Fibroblast of lung (primary cell): ENCODE data around the gene NFKBIB.
"Not testable (repeated sequence)": the region's sequence is repeated elsewhere in the genome, so short reads cannot be mapped to it uniquely, and the experiment has no call there.

Experiments
- CTCF ChIP-seq, 2 donors: IDR thresholded peaks in 1 of 2; conservative IDR thresholded peaks in 1 of 2; 1 replicate in 1 of 2; 2 replicates in 1 of 2; pipeline ENCODE4 v1.5.1; 2011 to 2012; ENCODE audit warnings: low read length in 2 of 2, control low read depth in 1 of 2, inconsistent platforms in 1 of 2, low read depth in 1 of 2, mild to moderate bottlenecking in 1 of 2
- EZH2 ChIP-seq: IDR thresholded peaks from 2 replicates; pipeline ENCODE4 v1.5.1; 2012; ENCODE audit warnings: low read length, control low read depth, mild to moderate bottlenecking; ENCODE audit errors: missing control alignments

- TF ChIP-seq CTCF (conservative IDR thresholded peaks at IDR 0.05 in 1 of 2, IDR thresholded peaks at IDR 0.05 in 1 of 2; ENCODE audit: low read depth in 1 of 2, low read length in 2 of 2); EZH2: not testable (repeated sequence)
These were observed 40.1 kb upstream of the NFKBIB start for GRCh38 chr19:38859631-38860204.
